Spleen (tissue), 7 donors: ENCODE measurements around the gene PTCH1.

Source experiments
- POLR2A ChIP-seq, 3 donors: fragments of 450-650 bp; IDR thresholded peaks; one replicate each; pipeline ENCODE4 v1.5.1; 2017; ENCODE audit warnings: antibody characterized with exemption in 3 of 3, mild to moderate bottlenecking in 1 of 3
- POLR2AphosphoS5 ChIP-seq, 3 donors: sonication (generic); formaldehyde crosslinking; IDR thresholded peaks; one replicate each; pipeline ENCODE4 v1.5.1; 2017; ENCODE audit warnings: antibody characterized with exemption in 3 of 3
- TF ChIP-seq, protein P1 (sequence below), 11 experiments: fragments of 200-600 bp in 7 of 11; fragments of 450-650 bp in 4 of 11; sonication (generic) in 4 of 11; IDR thresholded peaks in 8 of 11; conservative IDR thresholded peaks in 3 of 11; 1 replicate in 7 of 11; 2 replicates in 4 of 11; pipeline versions ENCODE4 v1.4.0 to v1.8.0; 2016 to 2021; ENCODE audit warnings: antibody characterized with exemption in 11 of 11, inconsistent platforms in 4 of 11, mild to moderate bottlenecking in 1 of 11
- donor health status: DM: no; HTN: no; CAD: no; lungs with moderate emphysema.
- donor health status: DM: no; HTN: no; CAD: no.
- donor health status: DM: no; HTN: no; CAD: no.

DNA sequence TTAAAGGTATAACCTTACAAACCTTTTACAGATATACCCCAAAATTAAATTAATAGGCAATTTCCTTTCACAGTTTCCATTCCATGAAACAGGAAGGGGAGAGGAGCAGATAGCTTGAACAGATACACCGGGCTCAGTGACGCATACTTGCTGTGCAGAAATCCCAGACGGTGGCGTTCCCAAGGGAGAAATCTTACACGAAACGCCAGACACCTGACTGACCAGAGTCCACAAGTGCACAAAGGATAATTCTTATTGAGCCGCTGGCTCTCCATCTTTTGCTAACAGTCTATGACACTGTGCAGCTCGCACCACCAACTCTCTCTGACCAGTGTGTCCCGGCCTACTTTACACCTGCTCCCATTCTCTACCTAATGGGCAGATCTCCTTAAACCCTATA, 37.4 kb downstream of the PTCH1 start:
- TF ChIP-seq, protein P1, sequence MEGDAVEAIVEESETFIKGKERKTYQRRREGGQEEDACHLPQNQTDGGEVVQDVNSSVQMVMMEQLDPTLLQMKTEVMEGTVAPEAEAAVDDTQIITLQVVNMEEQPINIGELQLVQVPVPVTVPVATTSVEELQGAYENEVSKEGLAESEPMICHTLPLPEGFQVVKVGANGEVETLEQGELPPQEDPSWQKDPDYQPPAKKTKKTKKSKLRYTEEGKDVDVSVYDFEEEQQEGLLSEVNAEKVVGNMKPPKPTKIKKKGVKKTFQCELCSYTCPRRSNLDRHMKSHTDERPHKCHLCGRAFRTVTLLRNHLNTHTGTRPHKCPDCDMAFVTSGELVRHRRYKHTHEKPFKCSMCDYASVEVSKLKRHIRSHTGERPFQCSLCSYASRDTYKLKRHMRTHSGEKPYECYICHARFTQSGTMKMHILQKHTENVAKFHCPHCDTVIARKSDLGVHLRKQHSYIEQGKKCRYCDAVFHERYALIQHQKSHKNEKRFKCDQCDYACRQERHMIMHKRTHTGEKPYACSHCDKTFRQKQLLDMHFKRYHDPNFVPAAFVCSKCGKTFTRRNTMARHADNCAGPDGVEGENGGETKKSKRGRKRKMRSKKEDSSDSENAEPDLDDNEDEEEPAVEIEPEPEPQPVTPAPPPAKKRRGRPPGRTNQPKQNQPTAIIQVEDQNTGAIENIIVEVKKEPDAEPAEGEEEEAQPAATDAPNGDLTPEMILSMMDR (IDR thresholded peaks at IDR 0.05 in 8 of 11, conservative IDR thresholded peaks at IDR 0.05 in 3 of 11) = no peak
- no peak for TF ChIP-seq POLR2A (IDR thresholded peaks at IDR 0.05)
- TF ChIP-seq POLR2AphosphoS5 (IDR thresholded peaks at IDR 0.05) = no peak
